MCF 10A (cell line): ENCODE results near the gene TBX2. TPM values are rescaled to one million over a fixed set of nuclear protein-coding genes. Genes with fewer than 3 reads are reported as not detected.

Experiments
- BruUV-seq: library from RNA; stranded (reverse); fragments of 400-500 nt; replicated peaks from 2 replicates; lab custom pipeline; 2021; lab: Mats Ljungman, UMichigan
- CTCF ChIA-PET: fragments of 300-600 bp; sonication (Branson Sonifier 250); formaldehyde crosslinking; extraction: SDS; loops from one replicate; lab custom pipeline; 2021; ENCODE audit warnings: antibody characterized with exemption, inconsistent platforms; lab: Yijun Ruan, JAX
- POLR2A ChIA-PET: fragments of 300-600, 350-650 bp; sonication (Branson Sonifier 250); formaldehyde crosslinking; extraction: SDS; loops from one replicate; lab custom pipeline; 2020; ENCODE audit warnings: antibody characterized with exemption, inconsistent platforms; lab: Yijun Ruan, JAX
- DNase-seq: peaks from one replicate; pipeline ENCODE4 v3.0.0-alpha.2; 2018; ENCODE audit not compliant: unreplicated experiment
- H3K27ac Mint-ChIP-seq: one replicate; pipeline ENCODE4 v1.8.0; 2022; ENCODE audit warnings: mild to moderate bottlenecking, low read depth, mixed read lengths; ENCODE audit not compliant: unreplicated experiment
- H3K27me3 Mint-ChIP-seq: one replicate; pipeline ENCODE4 v1.8.0; 2022; ENCODE audit warnings: mixed read lengths; ENCODE audit not compliant: insufficient read depth, unreplicated experiment
- H3K36me3 Mint-ChIP-seq: one replicate; pipeline ENCODE4 v1.8.0; 2022; ENCODE audit warnings: mild to moderate bottlenecking, moderate library complexity, mixed read lengths; ENCODE audit not compliant: insufficient read depth, unreplicated experiment
- H3K4me1 Mint-ChIP-seq: one replicate; pipeline ENCODE4 v1.8.0; 2022; ENCODE audit warnings: mixed read lengths; ENCODE audit not compliant: insufficient read depth, unreplicated experiment
- H3K4me3 Mint-ChIP-seq: one replicate; pipeline ENCODE4 v1.8.0; 2022; ENCODE audit warnings: mild to moderate bottlenecking, moderate library complexity, mixed read lengths; ENCODE audit not compliant: unreplicated experiment
- H3K9me3 Mint-ChIP-seq: one replicate; pipeline ENCODE4 v1.8.0; 2022; ENCODE audit warnings: mixed read lengths; ENCODE audit not compliant: unreplicated experiment
- intact Hi-C: fragments of 100-400 bp; cut with micrococcal nuclease; formaldehyde crosslinking; loops from 2 replicates; pipeline ENCODE4 v1.14.1; 2022
- total RNA-seq: library from RNA; stranded (reverse); gene quantifications from 2 replicates; pipeline ENCODE4 v1.2.3, GENCODE V29; 2022
- TF ChIP-seq, protein P1 (sequence below): fragments of 200-600 bp; IDR thresholded peaks from one replicate; pipeline ENCODE4 v1.8.0; 2022; ENCODE audit warnings: antibody characterized with exemption, mild to moderate bottlenecking; ENCODE audit not compliant: unreplicated experiment

Gene TBX2
- total RNA-seq, 1 experiment from 2014 or later: 1.5 TPM

DNA sequence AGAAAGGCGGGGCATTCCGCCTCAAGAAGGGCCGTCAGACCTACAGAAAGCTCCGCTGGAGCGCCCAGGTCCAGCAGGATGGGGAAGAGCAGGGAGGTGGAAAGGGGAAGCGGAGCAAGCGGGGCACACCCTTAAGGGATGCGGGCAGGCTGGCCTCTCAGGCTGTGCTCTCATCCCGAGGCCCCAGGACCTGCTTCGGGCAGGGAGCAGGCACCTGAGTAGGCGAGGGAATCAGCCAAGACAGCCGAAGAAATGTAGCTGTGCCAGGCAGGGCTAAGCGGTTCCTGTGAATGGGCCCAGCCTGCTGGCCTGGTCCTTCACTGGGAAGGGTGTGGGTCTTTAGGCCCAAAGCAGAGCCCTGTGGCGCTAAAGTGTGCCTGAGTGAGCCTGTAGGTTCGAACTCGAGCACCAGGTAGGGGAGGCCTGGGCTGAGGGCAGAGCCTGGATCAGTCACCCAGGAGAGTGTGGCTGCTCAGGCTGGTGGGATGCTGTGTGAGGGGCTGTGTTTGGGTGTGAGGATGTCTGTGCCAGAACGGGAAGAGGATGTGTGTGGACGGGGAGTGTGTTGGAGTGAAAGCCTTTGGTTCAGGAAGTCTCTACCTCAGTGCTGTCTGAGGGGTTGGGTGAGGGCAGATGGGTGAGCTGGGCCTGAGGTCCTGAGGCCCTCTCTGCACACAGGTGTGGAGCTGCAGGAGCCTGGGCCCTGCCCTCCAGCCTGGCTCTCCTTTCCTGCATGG is 55.8 kb downstream of the TBX2 start:
- H3K27me3 Mint-ChIP-seq: no peaks in the 10 kb centered on the region
- TF ChIP-seq, protein P1, sequence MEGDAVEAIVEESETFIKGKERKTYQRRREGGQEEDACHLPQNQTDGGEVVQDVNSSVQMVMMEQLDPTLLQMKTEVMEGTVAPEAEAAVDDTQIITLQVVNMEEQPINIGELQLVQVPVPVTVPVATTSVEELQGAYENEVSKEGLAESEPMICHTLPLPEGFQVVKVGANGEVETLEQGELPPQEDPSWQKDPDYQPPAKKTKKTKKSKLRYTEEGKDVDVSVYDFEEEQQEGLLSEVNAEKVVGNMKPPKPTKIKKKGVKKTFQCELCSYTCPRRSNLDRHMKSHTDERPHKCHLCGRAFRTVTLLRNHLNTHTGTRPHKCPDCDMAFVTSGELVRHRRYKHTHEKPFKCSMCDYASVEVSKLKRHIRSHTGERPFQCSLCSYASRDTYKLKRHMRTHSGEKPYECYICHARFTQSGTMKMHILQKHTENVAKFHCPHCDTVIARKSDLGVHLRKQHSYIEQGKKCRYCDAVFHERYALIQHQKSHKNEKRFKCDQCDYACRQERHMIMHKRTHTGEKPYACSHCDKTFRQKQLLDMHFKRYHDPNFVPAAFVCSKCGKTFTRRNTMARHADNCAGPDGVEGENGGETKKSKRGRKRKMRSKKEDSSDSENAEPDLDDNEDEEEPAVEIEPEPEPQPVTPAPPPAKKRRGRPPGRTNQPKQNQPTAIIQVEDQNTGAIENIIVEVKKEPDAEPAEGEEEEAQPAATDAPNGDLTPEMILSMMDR: no peak
- H3K4me3 Mint-ChIP-seq: no peak overlapping the region

GRCh38 chr17:61456061-61456681 is 56.5 kb downstream of the TBX2 start:
- Mint-ChIP-seq H3K27ac (no peak overlapping the region), H3K36me3 (no peaks in the 10 kb centered on the region), H3K4me1 (no peaks in the 10 kb centered on the region), H3K27me3 (no peaks in the 10 kb centered on the region), H3K9me3 (peaks cover 12% of the 10 kb centered on the region), H3K4me3 (no peak overlapping the region)
- TF ChIP-seq, protein P1: no peak
- intact Hi-C loops: no loop called here
- ChIA-PET CTCF (no interaction called here), POLR2A (no interaction called here)
- DNase-seq: no peak
- no TSS peak for BruUV-seq

More for the DNA sequence above, 55.8 kb downstream of the TBX2 start:
- CTCF ChIA-PET: interaction anchor here (0.6 kb wide), 1 partner anchor 392 kb away, joined by 3 read pairs; no protein-coding TSS in a partner anchor
- Mint-ChIP-seq H3K9me3 (peaks cover 12% of the 10 kb centered on the region), H3K4me1 (no peaks in the 10 kb centered on the region), H3K27ac (no peak overlapping the region), H3K36me3 (no peaks in the 10 kb centered on the region)
- BruUV-seq: no TSS peak
- no peak for DNase-seq
- POLR2A ChIA-PET: no interaction called here
- intact Hi-C loops: no loop called here

GRCh38 chr17:61456688-61457225 is 57.1 kb downstream of the TBX2 start:
- no TSS peak for BruUV-seq
- POLR2A ChIA-PET: no interaction called here
- no peak for DNase-seq
- TF ChIP-seq, protein P1: no peak
- H3K4me3 Mint-ChIP-seq: no peak overlapping the region
- peaks cover 12% of the 10 kb centered on the region for H3K9me3 Mint-ChIP-seq
- H3K36me3 Mint-ChIP-seq: no peaks in the 10 kb centered on the region
- intact Hi-C loops: no loop called here
- H3K27ac Mint-ChIP-seq: no peak overlapping the region
- H3K27me3 Mint-ChIP-seq: no peaks in the 10 kb centered on the region
- no peaks in the 10 kb centered on the region for H3K4me1 Mint-ChIP-seq
- CTCF ChIA-PET: interaction anchor here (0.7 kb wide), 1 partner anchor 12 kb away, joined by 3 read pairs; no protein-coding TSS in a partner anchor
